ENCODE results near the gene FBXO42. TPM values are rescaled to one million over a fixed set of nuclear protein-coding genes. Genes with fewer than 3 reads are reported as not detected.
A peak's percentile ranks its signal among the peaks of the same experiment; 100 is the strongest.
"Not testable (repeated sequence)": the region's sequence is repeated elsewhere in the genome, so short reads cannot be mapped to it uniquely, and the experiment has no call there.

The FBXO42 gene
- total RNA-seq, 1 experiment from 2014 or later, result 26.5 TPM

DNA sequence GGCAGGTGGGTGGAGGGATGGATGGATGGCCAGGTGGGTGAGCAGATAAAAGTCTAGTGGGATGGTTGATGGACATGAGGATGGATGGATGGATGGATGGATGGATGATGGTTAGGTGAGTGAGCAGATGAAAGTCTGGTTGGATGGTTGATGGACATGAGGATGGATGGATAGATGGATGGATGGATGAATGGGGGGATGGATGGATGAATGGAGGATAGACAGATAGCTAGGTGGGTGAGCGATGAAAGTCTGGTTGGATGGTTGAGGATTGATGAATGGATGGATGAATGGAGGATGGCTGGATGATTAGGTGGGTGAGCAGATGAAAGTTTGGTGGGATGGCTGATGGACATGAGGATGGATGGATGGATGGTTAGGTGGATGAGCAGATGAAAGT is 130.8 kb downstream of the FBXO42 start:
- no peak overlapping the region for H3K4me3 ChIP-seq
- no peaks in the 10 kb centered on the region for H3K36me3 ChIP-seq
- no peak overlapping the region for H3K27ac ChIP-seq
- H3K4me1 ChIP-seq, result peaks cover 2% of the 10 kb centered on the region; the same call in 1 of the 2 replicates
- H3K9me3 ChIP-seq (replicated peaks), result no peaks in the 10 kb centered on the region
- H3K27me3 ChIP-seq, result no peaks in the 10 kb centered on the region
- DNase-seq, result no peak

DNA sequence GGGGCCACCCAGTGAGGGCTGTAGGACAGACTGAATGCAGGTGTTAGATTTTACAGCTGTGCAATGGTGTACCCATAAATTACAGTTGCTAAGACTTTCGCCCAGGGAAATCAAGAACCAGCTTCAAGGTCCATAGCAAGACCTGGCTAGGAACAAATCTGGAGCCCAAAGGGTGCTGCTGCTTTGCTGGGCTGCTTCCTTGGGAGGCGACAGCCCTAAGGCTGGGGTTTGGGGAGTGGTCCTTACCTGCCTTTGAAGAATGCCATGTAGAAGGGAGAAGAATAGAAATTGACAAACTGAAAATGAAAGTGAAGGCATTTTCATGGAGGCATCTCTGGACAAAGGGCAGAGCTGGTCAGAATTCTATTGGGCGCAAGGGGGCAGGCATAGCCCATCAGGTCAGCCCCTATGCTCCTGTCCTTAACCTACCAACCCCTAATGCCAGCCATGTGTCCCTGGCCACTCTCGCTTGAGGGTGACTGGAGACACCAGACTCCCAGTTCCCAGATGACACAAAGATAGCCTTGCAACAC is 132.2 kb downstream of the FBXO42 start:
- no peak for DNase-seq
- H3K36me3 ChIP-seq, result no peaks in the 10 kb centered on the region
- H3K9me3 ChIP-seq (replicated peaks), result no peaks in the 10 kb centered on the region
- H3K27me3 ChIP-seq, result no peaks in the 10 kb centered on the region
- H3K27ac ChIP-seq, result no peak overlapping the region
- no peak overlapping the region for H3K4me3 ChIP-seq
- peaks cover 2% of the 10 kb centered on the region; the same call in 1 of the 2 replicates for H3K4me1 ChIP-seq

DNA sequence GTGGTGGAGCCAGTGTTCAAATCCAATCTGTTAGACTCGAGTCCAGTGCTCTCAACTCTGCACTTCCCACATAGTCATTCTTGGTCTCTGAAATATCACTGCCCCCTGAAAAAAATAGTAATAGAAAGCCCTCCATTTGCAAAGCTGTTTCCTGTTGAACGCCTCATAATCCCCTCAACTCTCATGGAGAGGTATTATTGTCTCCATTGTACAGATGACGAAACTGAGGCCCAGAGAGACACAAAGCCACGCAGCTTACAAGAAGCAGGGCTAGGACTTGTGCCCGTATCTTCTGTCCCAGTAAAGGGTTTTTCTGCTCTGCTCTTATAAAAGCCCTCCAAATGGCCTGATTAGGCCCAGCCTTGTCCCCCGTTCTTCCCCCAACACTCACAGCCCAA is 133.6 kb downstream of the FBXO42 start:
- H3K9me3 ChIP-seq (replicated peaks), result no peaks in the 10 kb centered on the region

DNA sequence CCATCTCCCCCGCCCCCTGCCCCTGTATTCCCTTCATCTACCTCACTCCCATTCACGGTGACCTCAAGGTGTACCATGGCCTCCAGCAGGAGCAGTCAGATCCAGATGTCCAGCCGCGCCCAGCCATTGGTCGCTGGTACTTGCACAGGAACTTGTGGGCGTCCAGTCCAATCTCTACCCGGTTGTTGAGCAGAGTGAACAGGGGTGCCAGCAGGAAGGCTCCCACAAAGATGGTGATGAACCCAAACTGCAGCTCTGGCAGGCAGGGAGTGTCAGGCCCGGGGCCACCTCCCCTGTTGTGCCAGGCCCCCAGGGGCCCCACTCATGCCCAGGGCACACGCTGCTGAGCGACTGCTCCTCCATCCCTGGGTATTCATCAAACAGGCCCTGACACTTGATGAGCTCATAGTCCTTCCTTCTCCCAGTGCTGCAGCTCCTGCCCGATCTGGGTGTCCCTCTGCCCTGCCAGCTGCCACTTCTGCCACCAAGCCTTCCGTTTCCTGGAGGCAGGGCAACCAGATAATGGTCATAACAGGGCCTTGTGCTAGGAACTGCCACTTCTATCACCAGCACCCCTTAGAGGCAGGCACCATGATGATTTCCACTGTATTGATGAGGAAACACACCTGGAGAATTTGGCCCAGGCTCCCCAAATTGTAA is 134.1 kb downstream of the FBXO42 start:
- Histone ChIP-seq H3K27me3 (no peaks in the 10 kb centered on the region; the same call in 1 of the 2 replicates), H3K36me3 (no peaks in the 10 kb centered on the region), H3K4me3 (no peak overlapping the region), H3K27ac (no peak overlapping the region), H3K9me3 (replicated peaks) (no peaks in the 10 kb centered on the region), H3K4me1 (peaks cover 2% of the 10 kb centered on the region; the same call in 1 of the 2 replicates)
- DNase-seq, result no peak

More for the DNA sequence above, 133.6 kb downstream of the FBXO42 start:
- H3K27ac ChIP-seq, result no peak overlapping the region
- H3K27me3 ChIP-seq, result no peaks in the 10 kb centered on the region
- DNase-seq, result no peak
- no peaks in the 10 kb centered on the region for H3K36me3 ChIP-seq
- H3K4me3 ChIP-seq, result no peak overlapping the region
- peaks cover 2% of the 10 kb centered on the region; the same call in 1 of the 2 replicates for H3K4me1 ChIP-seq

DNA sequence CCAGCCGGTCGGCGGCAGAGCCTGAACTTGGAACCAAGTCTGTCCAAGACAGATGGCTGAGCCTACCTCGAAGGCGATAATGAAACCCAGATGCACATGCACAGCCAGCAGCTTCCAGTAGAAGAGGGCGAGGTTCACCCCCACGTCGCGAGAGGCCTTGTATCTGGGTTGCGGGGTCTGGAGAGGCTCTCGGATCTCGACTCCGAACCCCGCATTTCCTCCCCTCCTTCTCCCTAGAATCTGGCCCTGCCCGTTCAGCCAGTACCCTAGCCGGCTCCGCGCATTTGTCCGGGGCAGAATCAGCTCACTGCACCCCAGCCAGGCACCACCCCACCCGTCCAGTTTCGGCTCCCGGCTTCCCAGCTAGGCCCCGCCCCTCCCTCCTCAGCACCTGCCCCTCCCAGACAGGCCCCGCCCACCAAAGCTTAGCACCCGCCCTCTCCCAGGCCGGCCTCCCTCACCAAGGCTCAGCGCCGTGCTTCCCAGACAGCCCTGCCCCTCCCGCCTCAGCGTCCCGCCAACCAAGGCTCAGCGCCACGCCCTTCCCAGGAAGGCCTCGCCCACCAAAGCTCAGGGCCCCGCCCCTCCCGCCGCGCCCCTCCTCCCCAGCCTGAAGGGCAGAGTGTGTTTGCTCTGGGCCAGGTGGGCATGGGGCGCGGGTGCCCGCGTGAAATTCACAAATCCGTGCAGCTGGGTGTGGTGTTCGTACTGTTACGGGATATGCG is 135.1 kb downstream of the FBXO42 start:
- Histone ChIP-seq H3K9me3 (replicated peaks) (no peaks in the 10 kb centered on the region), H3K27me3 (no peaks in the 10 kb centered on the region; the same call in 1 of the 2 replicates), H3K4me1 (peaks cover 2% of the 10 kb centered on the region; the same call in 1 of the 2 replicates), H3K36me3 (no peaks in the 10 kb centered on the region), H3K27ac (no peak overlapping the region), H3K4me3 (peak overlapping the region; percentile 40)
- peak; percentile 98 for DNase-seq

DNA sequence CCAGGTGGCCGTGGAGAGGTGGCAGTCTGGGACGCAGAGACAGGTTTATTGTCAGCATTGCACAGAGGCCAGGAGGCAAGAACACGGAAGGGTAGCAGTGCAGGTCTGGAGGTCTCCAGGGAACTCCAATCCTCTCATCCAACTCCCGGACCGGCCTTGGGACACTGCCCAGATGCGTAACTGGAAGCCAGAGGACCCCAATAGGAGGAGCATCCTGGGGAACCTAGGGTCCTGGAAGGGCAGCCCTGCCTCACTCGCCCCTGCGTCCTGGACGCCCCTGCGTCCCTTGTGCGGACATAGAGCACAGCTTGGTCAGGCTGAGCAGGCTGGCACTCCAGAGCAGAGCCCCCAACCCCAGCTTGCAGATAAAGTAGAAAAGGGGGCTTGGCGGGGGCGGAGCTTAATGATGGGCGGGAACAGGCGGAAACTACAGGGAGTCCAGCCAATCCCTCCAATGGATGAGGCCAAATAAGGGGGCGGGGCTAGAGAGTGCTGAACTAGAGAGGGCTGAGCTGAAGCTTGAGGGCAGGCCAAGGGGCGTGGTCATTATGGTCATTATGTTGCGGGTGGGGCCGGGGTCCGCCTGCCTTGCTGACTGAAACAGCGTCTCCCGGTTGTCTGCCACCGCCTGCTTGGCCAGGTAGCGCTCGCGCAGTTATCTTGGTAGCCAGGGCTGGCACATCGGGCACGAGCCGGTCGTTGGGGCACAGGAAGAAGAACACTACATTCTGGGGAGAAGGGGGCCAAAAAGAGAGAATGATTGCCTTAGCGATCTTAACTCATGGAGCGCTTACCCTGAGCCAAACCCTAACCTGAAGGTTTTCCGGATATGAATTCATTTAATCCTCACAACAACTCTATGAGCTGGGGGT is 136.2 kb downstream of the FBXO42 start:
- DNase-seq, result peak; percentile 80 to 82
- H3K27me3 ChIP-seq, result no peaks in the 10 kb centered on the region; the same call in 1 of the 2 replicates
- H3K4me3 ChIP-seq, result no peak overlapping the region
- no peaks in the 10 kb centered on the region for H3K9me3 ChIP-seq (replicated peaks)
- H3K4me1 ChIP-seq, result peaks cover 2% of the 10 kb centered on the region; the same call in 1 of the 2 replicates
- H3K36me3 ChIP-seq, result no peaks in the 10 kb centered on the region
- no peak overlapping the region for H3K27ac ChIP-seq

DNA sequence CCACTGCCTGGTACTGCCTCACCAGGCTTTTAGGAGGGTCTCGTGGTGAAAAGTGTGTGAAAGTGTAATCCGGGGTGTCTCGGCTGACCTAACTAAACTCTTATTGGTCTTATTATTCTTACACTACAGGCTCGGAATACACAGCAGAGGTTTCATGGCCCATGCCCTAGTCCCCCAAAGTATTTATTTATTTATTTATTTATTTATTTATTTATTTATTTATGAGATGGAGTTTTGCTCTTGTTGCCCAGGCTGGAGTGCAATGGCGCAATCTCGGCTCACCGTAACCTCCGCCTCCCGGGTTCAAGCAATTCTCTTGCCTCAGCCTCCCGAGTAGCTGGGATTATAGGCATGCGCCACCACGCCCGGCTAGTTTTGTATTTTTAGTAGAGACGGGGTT is 137.0 kb downstream of the FBXO42 start:
- not testable (repeated sequence) for H3K36me3 ChIP-seq; H3K27ac ChIP-seq; H3K4me3 ChIP-seq; H3K4me1 ChIP-seq; H3K9me3 ChIP-seq (replicated peaks); DNase-seq; H3K27me3 ChIP-seq

DNA sequence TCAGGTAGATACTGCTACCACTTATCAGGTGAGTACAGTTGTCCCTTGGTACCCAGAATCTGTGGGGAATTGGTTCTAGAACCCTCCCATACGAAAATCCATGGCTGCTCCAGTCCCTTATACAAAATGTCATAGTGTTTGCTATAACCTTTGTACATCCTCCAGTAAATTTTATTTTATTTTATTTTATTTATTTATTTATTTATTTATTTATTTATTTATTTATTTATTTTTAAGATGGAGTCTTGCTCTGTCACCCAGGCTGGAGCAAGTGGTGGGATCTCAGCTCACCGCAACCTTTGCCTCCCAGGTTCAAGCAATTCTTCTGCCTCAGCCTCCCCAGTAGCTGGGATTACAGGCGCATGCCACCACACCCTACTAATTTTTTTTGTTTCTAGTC is 138.7 kb downstream of the FBXO42 start:
- H3K27me3 ChIP-seq; H3K4me3 ChIP-seq; H3K36me3 ChIP-seq; DNase-seq; H3K27ac ChIP-seq; H3K9me3 ChIP-seq (replicated peaks): not testable (repeated sequence)
- peaks cover 12% of the 10 kb centered on the region for H3K4me1 ChIP-seq

DNA sequence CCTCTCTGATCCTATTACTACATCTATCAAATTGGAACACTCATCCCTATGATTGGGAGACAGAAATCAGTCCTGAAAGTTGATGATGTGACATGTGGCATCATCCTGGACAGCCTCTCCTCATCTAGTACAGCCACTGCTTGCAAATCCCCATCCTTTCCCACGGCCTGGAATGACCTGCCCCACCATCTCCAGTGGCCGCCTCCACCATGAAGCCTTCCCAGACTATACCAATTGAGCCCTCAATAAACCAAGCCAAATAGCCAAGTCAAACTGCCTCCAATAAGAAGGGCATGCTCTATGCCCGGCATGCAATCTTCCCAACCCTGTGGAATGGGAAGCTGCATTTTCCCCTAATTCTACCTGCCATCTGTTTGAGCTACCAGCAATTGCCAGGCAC is 139.3 kb downstream of the FBXO42 start:
- Histone ChIP-seq H3K4me1 (peaks cover 12% of the 10 kb centered on the region), H3K9me3 (replicated peaks) (no peaks in the 10 kb centered on the region), H3K36me3 (no peaks in the 10 kb centered on the region), H3K4me3 (no peak overlapping the region), H3K27ac (no peak overlapping the region), H3K27me3 (no peaks in the 10 kb centered on the region; the same call in 1 of the 2 replicates)
- no peak for DNase-seq

DNA sequence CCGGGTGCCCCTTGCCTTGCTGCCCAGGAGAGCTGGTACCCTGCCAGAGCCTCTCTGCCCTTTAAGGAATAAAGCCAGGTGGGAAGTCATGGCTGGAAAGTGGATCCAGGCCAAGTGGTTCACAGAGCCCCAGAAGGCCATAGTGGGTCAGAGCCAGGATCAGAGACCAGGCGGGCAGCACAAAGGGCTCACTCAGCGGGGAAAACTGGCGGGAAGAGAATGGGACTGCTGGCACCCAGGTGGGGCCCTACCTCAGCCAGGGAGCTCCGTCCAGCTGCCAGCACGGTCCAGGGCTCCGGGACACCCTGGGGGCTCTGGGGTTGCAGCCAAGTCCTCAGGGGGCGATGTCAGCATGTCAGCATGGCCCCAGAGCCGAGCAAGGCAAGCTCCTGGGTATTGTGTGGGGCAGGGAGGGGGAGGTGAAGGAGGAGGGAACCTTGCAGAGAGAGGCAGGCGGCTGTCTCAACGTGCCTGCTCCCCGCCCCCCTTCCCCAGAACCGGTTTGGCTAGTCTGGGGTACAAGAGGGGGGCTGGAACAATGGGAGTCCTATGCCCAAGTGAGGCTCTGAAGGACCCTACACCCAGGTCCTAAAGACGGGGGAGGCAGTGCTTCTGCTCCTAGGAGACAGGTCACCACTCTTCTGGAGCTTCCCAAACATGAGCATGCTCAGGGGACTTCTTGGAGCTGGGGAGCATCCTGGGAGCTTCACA is 139.9 kb downstream of the FBXO42 start, which contains the start of gene ARHGEF19:
Gene ARHGEF19, minus strand, starts transcription at position 402 of the 711 bp plus-strand sequence. CDS start 3,598 bp downstream, outside the sequence.
- Histone ChIP-seq H3K4me1 (peaks cover 12% of the 10 kb centered on the region), H3K27ac (no peak within 1 kb of the TSS), H3K36me3 (no peaks in the 10 kb centered on the region), H3K9me3 (replicated peaks) (no peaks in the 10 kb centered on the region), H3K27me3 (no peaks in the 10 kb centered on the region; the same call in 1 of the 2 replicates), H3K4me3 (no peak within 1 kb of the TSS)
- DNase-seq, result no peak

DNA sequence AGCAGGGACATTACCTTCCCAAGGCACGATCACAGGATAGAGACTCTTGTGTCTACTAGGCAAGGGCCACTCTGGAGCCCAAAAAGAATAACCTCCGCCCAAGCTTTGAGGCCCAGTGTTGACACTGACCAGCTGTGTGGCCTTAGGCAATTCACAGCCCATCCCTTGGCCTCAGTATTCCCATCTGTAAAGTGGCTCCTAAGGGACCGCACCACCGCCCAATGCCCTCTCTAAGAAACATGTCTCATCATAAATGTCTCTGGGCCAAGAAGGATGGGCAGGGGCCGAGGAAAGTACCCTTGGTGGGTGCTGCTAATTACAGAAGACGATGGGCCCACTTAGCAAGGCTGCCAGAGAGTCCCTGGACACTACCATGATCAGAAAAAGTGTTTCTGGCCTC is 140.5 kb downstream of the FBXO42 start:
- Histone ChIP-seq H3K9me3 (replicated peaks) (no peaks in the 10 kb centered on the region), H3K4me3 (no peak overlapping the region), H3K27me3 (no peaks in the 10 kb centered on the region; the same call in 1 of the 2 replicates), H3K4me1 (peaks cover 9% of the 10 kb centered on the region), H3K27ac (no peak overlapping the region), H3K36me3 (no peaks in the 10 kb centered on the region)
- DNase-seq, result no peak

DNA sequence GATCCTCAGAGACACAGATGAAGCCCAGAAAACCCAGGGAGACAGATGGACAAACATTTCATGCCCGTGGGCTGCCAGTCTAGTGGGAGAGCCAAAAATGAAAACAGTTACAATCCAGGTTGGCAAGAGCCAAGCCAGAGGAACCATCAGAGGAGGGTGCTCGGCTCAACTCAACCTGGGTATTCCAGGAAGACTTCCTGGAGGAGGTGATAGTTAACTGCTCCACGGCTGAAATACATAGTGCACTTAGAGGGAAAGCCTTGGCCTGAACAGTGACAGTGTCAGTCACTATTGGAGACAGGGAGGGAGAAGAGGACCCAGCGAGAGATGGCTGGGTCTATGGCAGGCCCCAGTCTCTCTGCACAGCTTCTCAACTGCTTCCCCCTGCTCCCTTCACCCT is 141.7 kb downstream of the FBXO42 start:
- DNase-seq, result no peak

DNA sequence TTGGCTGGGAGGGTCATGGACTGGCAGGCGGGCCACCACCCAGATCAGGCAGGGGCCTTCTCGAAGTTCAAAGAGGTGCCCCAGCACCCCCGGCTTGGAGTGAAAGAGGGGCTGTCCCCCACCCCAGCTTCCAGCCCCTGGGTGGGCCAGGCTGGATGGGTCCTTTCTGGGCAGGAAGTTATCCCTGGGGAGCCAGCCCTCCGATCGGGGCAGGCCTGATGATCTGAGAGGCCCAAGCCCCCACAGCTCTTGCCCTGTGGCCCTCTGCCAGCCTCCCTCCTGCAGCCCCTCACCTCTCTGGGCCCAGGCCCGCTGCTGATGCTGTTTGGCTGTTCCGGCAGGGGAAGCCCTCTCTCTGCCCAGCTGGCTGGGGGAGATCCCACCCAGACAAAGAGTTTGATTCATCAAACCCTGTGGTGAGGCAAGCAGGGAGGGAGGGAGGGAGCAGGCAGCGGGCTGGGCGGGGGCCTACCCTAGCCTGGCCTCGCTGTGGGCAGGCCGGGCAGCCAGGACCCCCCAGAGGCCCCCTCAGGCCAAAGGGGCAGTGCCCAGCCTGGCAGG is 142.4 kb downstream of the FBXO42 start:
- H3K9me3 ChIP-seq (replicated peaks), result no peaks in the 10 kb centered on the region
- DNase-seq, result peak; percentile 58 to 72
- H3K36me3 ChIP-seq, result no peaks in the 10 kb centered on the region
- no peak overlapping the region for H3K27ac ChIP-seq
- H3K27me3 ChIP-seq, result no peaks in the 10 kb centered on the region; the same call in 1 of the 2 replicates
- peak overlapping the region; percentile 13; the same call in 1 of the 2 replicates for H3K4me3 ChIP-seq
- peaks cover 14% of the 10 kb centered on the region for H3K4me1 ChIP-seq

More for the DNA sequence above, 141.7 kb downstream of the FBXO42 start:
- Histone ChIP-seq H3K27me3 (no peaks in the 10 kb centered on the region; the same call in 1 of the 2 replicates), H3K36me3 (no peaks in the 10 kb centered on the region), H3K4me1 (peaks cover 14% of the 10 kb centered on the region), H3K9me3 (replicated peaks) (no peaks in the 10 kb centered on the region), H3K27ac (no peak overlapping the region), H3K4me3 (no peak overlapping the region)

All from SJCRH30 (cell line).